Hepatocyte (in vitro differentiated cells): ENCODE measurements around the gene VILL.

Source experiments
- EZH2 ChIP-seq: fragments of 200-600 bp; sonication (generic); IDR thresholded peaks from 2 replicates; pipeline ENCODE4 v1.6.1; 2016; ENCODE audit warnings: antibody characterized with exemption, mild to moderate bottlenecking, borderline replicate concordance
- TF ChIP-seq, protein P1 (sequence below): fragments of 200-600 bp; sonication (generic); IDR thresholded peaks from 2 replicates; pipeline ENCODE4 v1.5.1; 2016; ENCODE audit warnings: antibody characterized with exemption, mild to moderate bottlenecking; ENCODE audit not compliant: poor library complexity

DNA sequence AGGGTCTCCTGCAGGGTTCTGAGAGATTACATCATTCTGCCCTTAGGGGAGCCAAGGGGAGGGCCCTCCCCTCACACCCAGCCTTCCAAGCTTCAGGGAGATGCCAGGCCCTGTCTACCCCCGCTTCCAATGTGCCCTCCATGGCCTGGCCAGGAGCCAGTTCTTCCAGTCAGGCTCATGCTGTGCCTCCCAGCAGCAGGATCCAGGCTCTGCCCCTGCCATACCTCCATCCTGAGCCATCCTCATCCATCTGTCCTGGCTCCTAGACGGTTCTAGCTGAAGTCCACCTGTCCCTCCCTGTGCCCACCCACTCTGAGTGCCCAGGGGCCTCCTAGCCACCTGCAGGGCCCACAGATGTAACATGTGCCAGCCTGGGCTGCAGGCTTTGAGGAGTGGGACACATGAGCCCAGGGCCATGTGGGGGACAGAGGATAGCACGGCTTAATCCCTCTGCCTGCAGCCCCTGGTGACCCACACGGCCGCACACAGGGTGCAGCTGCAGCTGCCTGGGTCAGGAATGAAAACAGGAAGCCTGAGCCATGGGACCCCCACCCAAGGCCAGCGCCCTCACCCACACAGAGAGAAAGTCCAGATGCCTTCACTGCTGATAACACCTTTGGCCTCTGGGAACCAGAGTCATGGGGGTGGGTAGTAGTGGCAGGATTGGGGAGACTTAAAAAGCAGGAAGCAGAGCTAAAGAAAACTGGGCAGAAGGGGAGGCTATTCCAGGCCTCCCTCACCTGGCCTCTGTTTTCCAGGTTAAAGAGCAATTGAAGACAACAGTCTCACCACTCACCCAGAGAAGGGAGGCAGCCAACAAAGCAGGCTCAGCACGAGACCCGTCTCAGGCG lies 27.1 kb downstream of the VILL start:
- TF ChIP-seq, protein P1, sequence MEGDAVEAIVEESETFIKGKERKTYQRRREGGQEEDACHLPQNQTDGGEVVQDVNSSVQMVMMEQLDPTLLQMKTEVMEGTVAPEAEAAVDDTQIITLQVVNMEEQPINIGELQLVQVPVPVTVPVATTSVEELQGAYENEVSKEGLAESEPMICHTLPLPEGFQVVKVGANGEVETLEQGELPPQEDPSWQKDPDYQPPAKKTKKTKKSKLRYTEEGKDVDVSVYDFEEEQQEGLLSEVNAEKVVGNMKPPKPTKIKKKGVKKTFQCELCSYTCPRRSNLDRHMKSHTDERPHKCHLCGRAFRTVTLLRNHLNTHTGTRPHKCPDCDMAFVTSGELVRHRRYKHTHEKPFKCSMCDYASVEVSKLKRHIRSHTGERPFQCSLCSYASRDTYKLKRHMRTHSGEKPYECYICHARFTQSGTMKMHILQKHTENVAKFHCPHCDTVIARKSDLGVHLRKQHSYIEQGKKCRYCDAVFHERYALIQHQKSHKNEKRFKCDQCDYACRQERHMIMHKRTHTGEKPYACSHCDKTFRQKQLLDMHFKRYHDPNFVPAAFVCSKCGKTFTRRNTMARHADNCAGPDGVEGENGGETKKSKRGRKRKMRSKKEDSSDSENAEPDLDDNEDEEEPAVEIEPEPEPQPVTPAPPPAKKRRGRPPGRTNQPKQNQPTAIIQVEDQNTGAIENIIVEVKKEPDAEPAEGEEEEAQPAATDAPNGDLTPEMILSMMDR, result no peak
- TF ChIP-seq EZH2, result no peak
